Immature natural killer cell (primary cell): Measurements from ENCODE around the gene SLC36A1. TPM values are rescaled to one million over a fixed set of nuclear protein-coding genes. Genes with fewer than 3 reads are reported as not detected.
A peak's percentile ranks its signal among the peaks of the same experiment; 100 is the strongest.

Experiments
- DNase-seq, 3 donors: peaks; one replicate each; pipeline ENCODE4 v3.0.0; 2022; ENCODE audit warnings: mixed read lengths in 1 of 3
- H3K27ac Mint-ChIP-seq, 6 donors: one replicate each; pipeline ENCODE4 v1.8.0; 2020; ENCODE audit warnings: mixed read lengths in 6 of 6, mild to moderate bottlenecking in 5 of 6, inconsistent platforms in 4 of 6, moderate library complexity in 3 of 6
- H3K27me3 Mint-ChIP-seq, 3 donors: one replicate each; pipeline ENCODE4 v1.8.0; 2020 to 2021; ENCODE audit warnings: low read depth in 3 of 3, mild to moderate bottlenecking in 3 of 3, mixed read lengths in 3 of 3, moderate library complexity in 3 of 3, inconsistent platforms in 1 of 3
- H3K36me3 Mint-ChIP-seq, 3 donors: one replicate each; pipeline ENCODE4 v1.8.0; 2020; ENCODE audit warnings: mixed read lengths in 3 of 3, inconsistent platforms in 2 of 3, mild to moderate bottlenecking in 2 of 3
- H3K4me1 Mint-ChIP-seq, 2 donors: one replicate each; pipeline ENCODE4 v1.8.0; 2020; ENCODE audit warnings: inconsistent platforms in 2 of 2, mild to moderate bottlenecking in 2 of 2, mixed read lengths in 2 of 2, moderate library complexity in 1 of 2
- H3K4me3 Mint-ChIP-seq, 5 donors: one replicate each; pipeline ENCODE4 v1.8.0; 2020; ENCODE audit warnings: mild to moderate bottlenecking in 5 of 5, mixed read lengths in 5 of 5, inconsistent platforms in 3 of 5, moderate library complexity in 3 of 5
- H3K9me3 Mint-ChIP-seq, 6 donors: one replicate each; pipeline ENCODE4 v1.8.0; 2020; ENCODE audit warnings: mild to moderate bottlenecking in 6 of 6, mixed read lengths in 6 of 6, inconsistent platforms in 4 of 6, moderate library complexity in 3 of 6
- polyA plus RNA-seq, 3 donors: library from polyadenylated mRNA; unstranded; fragments of 300-500 nt; fragmentation: Illumina TruSeq; gene quantifications; one replicate each; pipeline ENCODE4 v1.2.3, GENCODE V29; 2021

SLC36A1 gene
- polyA plus RNA-seq, 3 donors from 2014 or later: 0.51 to 2.8 (median 1.4) TPM

DNA sequence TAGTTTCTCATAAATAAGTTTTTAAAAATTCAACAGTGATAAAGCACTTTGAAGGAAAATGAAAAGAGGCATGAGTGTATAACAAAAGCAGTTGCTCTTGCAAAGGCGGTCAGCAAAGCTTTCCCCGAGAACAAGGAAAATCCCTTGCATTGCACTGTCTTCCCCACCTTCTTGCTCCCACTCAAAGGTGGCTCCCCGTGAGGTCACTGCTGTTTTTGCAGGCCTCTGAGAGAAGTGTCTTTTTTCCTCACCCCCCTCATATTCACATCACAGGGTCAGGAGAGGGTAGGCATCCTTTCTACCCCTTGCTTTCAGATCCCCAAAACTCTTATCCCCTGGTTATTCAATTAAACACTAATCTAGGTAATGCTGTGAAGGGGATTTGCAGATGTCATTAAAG lies 15.2 kb upstream of the SLC36A1 start:
- DNase-seq: no peak
- Mint-ChIP-seq H3K4me3 (no peak overlapping the region), H3K27ac (no peak overlapping the region), H3K9me3 (no peaks in the 10 kb centered on the region), H3K36me3 (no peaks in the 10 kb centered on the region), H3K27me3 (peaks cover 0 to 14% (median 4%) of the 10 kb centered on the region in 3 donors), H3K4me1 (no peaks in the 10 kb centered on the region)

DNA sequence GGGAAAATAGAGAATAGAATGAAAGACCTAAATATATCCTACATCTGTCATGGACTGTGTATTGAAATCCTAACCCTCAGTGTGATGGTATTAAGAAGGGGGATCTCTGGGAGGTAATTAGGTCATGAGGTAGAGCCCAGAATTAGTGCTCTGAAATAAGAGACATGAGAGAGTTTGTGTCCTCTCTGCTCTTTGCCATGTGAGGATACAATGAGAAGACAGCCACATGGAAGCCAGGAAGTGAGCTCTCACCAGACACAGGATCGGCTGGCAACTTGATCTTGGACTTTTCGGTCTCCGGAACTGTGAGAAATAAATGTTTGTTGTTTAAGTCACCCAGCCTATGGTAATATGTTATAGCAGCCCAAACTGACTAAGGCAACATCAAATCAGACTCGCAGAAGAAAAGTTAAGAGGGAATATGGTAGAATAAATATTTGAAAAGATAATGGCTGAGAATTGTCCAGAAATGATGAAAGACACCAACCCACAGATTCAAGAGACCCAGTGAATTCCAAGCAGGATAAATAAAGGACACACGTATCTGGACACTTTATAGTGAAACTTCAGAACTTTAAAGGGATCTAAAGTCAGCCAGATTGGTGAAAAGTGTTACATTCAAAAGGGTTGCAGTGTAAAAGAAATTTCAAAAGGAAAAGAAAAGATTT lies 12.7 kb upstream of the SLC36A1 start:
- H3K4me3 Mint-ChIP-seq: no peak overlapping the region
- no peaks in the 10 kb centered on the region for H3K9me3 Mint-ChIP-seq
- no peak overlapping the region for H3K27ac Mint-ChIP-seq
- no peaks in the 10 kb centered on the region for H3K4me1 Mint-ChIP-seq
- H3K36me3 Mint-ChIP-seq: no peaks in the 10 kb centered on the region
- no peak for DNase-seq
- H3K27me3 Mint-ChIP-seq: peaks cover 3 to 14% (median 4%) of the 10 kb centered on the region in 3 donors

DNA sequence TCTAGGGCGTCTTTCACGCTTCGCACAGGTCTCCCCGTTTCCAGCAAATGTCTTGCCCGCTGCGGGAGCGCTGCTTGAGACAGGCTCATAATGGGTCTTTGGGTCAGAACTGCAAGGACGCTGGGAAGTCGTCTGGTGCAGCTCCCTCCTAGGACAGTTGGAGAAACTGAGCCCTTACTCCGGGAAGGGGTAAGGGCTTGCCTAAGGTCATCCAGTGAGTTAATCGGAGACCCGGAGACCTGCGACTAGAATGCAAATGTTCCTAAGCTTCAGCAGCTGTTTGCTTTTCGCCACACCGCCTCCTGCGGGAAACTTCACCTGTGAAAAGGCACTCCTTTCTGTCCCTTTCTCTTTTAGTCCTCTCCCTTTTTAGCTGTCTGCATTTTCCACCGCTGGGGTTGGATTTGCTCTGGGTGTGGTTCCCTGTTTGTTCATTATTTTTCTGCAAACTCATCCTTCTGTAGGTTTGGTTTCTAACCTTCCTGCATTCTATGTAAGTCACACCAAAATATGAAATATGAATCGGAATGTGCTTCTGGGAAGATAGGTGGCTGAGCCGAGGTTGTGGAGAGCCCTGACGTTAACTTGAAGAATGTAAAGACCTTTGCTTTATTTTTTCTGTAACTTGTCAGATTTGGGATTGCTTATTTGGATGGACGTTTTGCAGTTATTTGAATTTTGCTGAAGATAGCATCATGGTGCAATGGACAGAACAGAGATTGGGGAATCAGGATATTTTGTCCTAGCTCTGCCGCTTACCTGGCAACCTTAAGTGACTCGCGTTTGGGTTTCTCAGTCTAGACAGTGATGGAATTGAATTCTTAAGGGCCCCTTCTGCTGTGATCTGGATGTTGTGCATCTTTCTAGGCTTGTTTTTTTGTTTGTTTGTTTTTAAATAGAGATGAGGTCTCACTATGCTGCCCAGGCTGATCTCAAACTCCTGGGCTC lies 909 bp downstream of the SLC36A1 start:
- DNase-seq: peak in 2 of 3 donors; percentile 1 to 5
- Mint-ChIP-seq H3K27me3 (peaks cover 6 to 26% (median 13%) of the 10 kb centered on the region in 3 donors), H3K4me3 (peak overlapping the region; percentile 93 to 98 (median 96)), H3K36me3 (peaks cover 0 to 4% (median 0%) of the 10 kb centered on the region in 3 donors), H3K4me1 (peaks cover 22% of the 10 kb centered on the region in 2 donors), H3K27ac (peak overlapping the region; percentile 81 to 95 (median 88)), H3K9me3 (no peaks in the 10 kb centered on the region)

DNA sequence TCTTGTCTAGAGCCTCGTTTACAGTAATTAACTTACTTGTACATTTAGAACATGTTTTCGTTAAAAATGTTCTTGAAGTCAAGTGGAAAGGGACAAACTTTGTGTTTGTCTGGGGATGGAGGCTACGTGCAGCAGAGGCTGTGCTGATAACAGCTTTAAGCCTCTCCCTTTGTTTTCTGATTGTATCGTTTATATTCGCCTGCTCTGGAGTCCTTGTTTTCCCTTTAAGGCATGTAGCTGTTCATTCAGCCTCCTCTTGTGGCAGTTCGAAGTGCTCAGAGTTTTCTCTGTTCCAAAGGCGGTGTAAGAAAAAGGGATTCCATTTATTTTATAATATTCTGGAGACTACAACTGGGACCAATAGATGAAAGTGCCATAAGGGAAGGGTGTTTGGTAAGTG lies 1.9 kb downstream of the SLC36A1 start:
- H3K27me3 Mint-ChIP-seq: peaks cover 6 to 22% (median 13%) of the 10 kb centered on the region in 3 donors
- H3K4me1 Mint-ChIP-seq: peaks cover 22% of the 10 kb centered on the region in 2 donors
- H3K36me3 Mint-ChIP-seq: peaks cover 0 to 4% (median 0%) of the 10 kb centered on the region in 3 donors
- no peaks in the 10 kb centered on the region for H3K9me3 Mint-ChIP-seq
- DNase-seq: no peak
- peak overlapping the region in 1 of 6 donors; percentile 3 for H3K27ac Mint-ChIP-seq
- H3K4me3 Mint-ChIP-seq: peak overlapping the region; percentile 93 to 98 (median 96)

GRCh38 chr5:151449839-151450238 lies 2.4 kb downstream of the SLC36A1 start:
- Mint-ChIP-seq H3K27ac (no peak overlapping the region), H3K9me3 (no peaks in the 10 kb centered on the region), H3K4me1 (peaks cover 22% of the 10 kb centered on the region in 2 donors), H3K36me3 (peaks cover 0 to 4% (median 0%) of the 10 kb centered on the region in 3 donors), H3K27me3 (peaks cover 6 to 22% (median 13%) of the 10 kb centered on the region in 3 donors), H3K4me3 (no peak overlapping the region)
- DNase-seq: no peak

DNA sequence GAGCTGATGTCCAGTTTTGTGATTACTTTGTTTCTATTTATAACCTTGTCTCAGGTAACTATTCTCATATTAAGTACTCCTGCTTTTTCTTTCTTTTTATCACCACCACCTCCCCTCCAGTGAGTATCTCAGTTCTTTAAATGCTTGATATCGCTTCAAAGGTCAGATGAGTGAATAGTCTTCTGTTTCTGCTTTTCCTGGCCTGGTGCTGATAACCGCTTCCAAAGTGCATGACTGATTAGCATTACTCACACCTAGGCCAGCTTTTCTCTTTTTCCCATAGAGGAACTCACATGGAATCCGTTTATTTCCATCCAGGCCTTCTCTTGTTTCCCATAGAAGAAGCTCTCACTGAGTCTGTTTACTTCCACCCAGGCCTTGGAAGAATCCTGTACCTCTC lies 3.2 kb downstream of the SLC36A1 start:
- H3K4me3 Mint-ChIP-seq: no peak overlapping the region
- H3K36me3 Mint-ChIP-seq: peaks cover 0 to 4% (median 0%) of the 10 kb centered on the region in 3 donors
- no peaks in the 10 kb centered on the region for H3K9me3 Mint-ChIP-seq
- no peak for DNase-seq
- H3K4me1 Mint-ChIP-seq: peaks cover 22% of the 10 kb centered on the region in 2 donors
- H3K27me3 Mint-ChIP-seq: peaks cover 6 to 17% (median 12%) of the 10 kb centered on the region in 3 donors
- H3K27ac Mint-ChIP-seq: no peak overlapping the region

DNA sequence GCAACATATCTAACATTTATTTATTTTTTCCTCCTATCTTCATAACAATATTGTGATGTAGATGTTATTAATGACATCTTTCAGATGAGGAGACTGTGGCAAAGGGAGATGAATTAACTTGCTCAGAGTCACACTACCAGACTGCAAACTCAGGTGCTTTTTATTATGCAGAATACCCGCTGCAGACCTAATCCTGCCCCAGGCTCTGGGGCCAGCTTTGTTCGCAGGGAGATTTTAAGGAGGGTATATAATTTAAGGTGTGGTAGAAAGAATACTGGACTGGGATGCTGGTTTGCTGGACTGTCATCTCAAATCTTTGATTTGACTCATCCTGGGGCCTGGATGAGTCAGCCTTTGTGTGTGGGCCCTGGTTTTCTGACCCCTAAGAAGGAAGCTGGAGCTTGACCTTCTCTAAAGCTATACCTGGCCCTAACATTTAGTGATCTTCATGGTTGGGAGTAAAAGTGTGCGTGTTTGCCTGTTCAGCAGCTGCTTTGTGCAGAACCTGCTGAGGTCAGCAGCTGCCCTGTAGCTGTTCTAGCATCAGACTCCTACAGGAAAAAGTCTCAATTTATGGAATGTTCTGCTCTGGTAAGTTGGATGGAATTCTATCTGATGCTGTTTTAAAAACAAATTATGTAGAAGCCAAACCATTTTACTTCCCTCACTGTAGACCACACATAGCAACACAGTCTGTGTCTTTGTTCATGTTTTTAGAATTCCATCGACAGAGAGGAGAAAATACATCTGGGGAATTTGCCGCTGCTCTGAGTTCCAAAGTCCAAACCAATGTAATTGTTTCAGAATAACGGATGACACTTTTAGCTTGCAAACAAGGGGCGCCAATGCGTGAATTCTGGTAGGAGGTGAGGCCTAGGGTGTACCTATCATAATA lies 4.5 kb downstream of the SLC36A1 start:
- Mint-ChIP-seq H3K27ac (no peak overlapping the region), H3K9me3 (no peaks in the 10 kb centered on the region), H3K27me3 (peaks cover 5 to 11% (median 7%) of the 10 kb centered on the region in 3 donors), H3K4me3 (no peak overlapping the region), H3K36me3 (peaks cover 0 to 4% (median 0%) of the 10 kb centered on the region in 3 donors), H3K4me1 (peaks cover 22% of the 10 kb centered on the region in 2 donors)
- no peak for DNase-seq

DNA sequence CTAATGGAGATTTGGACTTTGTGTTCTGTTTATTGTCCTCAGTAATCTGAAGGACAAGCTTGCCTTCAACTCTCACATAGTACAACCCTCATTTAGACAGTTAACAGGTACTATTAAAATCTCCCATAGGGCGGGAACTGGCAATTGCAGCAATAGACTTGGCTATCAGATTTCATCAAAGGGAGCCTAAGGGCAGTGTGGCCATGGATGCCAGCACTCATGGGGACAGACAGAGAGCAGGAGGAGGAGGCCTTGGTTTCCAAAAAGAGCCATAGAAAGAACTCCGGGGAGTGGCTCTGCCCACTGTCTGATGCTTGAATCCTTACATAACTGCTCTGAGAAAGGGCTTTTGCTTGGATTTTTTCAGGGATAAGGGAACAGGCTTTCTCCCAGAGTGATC lies 6.8 kb downstream of the SLC36A1 start:
- Mint-ChIP-seq H3K4me3 (no peak overlapping the region), H3K27me3 (no peaks in the 10 kb centered on the region)

DNA sequence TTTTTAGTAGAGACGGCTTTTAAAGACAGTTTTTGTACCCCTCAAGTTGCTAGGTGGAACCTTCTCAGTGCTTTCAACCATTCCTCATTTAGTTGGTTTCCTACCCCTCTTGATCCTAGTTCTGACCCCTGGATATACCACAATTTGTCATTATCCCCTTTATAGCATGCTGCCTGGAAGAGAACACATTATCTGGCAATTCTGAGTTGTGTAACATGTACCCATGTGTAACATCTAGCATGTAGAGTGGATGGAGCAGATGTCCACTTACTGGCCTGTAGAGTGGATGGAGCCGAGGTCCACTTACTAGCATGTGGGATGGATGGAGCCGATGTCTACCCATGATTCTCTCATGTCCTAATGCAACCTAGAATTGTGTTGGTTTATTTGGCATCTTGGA lies 7.5 kb downstream of the SLC36A1 start:
- peaks cover 0 to 8% (median 5%) of the 10 kb centered on the region in 3 donors for H3K36me3 Mint-ChIP-seq
- H3K4me3 Mint-ChIP-seq: no peak overlapping the region
- H3K4me1 Mint-ChIP-seq: peaks cover 0 to under 1% of the 10 kb centered on the region in 2 donors
- H3K9me3 Mint-ChIP-seq: no peaks in the 10 kb centered on the region
- no peak for DNase-seq
- H3K27me3 Mint-ChIP-seq: no peaks in the 10 kb centered on the region
- no peak overlapping the region for H3K27ac Mint-ChIP-seq

More for the DNA sequence above, 6.8 kb downstream of the SLC36A1 start:
- H3K9me3 Mint-ChIP-seq: no peaks in the 10 kb centered on the region
- no peak for DNase-seq
- H3K36me3 Mint-ChIP-seq: peaks cover 0 to 4% (median 3%) of the 10 kb centered on the region in 3 donors
- no peak overlapping the region for H3K27ac Mint-ChIP-seq
- H3K4me1 Mint-ChIP-seq: peaks cover 5 to 8% of the 10 kb centered on the region in 2 donors

- Mint-ChIP-seq H3K36me3 (peaks cover 0 to 11% (median 9%) of the 10 kb centered on the region in 3 donors), H3K4me3 (no peak overlapping the region), H3K9me3 (no peaks in the 10 kb centered on the region), H3K4me1 (no peaks in the 10 kb centered on the region), H3K27ac (peak overlapping the region in 1 of 6 donors; percentile 40), H3K27me3 (no peaks in the 10 kb centered on the region)
- DNase-seq: no peak
Observed at GRCh38 chr5:151456321-151456940, 9.0 kb downstream of the SLC36A1 start.

- no peaks in the 10 kb centered on the region for H3K27me3 Mint-ChIP-seq
- peaks cover 0 to 9% (median 9%) of the 10 kb centered on the region in 3 donors for H3K36me3 Mint-ChIP-seq
- H3K27ac Mint-ChIP-seq: no peak overlapping the region
- no peaks in the 10 kb centered on the region for H3K4me1 Mint-ChIP-seq
- DNase-seq: no peak
- no peaks in the 10 kb centered on the region for H3K9me3 Mint-ChIP-seq
- H3K4me3 Mint-ChIP-seq: no peak overlapping the region
Observed at GRCh38 chr5:151458314-151458713, 10.9 kb downstream of the SLC36A1 start.

DNA sequence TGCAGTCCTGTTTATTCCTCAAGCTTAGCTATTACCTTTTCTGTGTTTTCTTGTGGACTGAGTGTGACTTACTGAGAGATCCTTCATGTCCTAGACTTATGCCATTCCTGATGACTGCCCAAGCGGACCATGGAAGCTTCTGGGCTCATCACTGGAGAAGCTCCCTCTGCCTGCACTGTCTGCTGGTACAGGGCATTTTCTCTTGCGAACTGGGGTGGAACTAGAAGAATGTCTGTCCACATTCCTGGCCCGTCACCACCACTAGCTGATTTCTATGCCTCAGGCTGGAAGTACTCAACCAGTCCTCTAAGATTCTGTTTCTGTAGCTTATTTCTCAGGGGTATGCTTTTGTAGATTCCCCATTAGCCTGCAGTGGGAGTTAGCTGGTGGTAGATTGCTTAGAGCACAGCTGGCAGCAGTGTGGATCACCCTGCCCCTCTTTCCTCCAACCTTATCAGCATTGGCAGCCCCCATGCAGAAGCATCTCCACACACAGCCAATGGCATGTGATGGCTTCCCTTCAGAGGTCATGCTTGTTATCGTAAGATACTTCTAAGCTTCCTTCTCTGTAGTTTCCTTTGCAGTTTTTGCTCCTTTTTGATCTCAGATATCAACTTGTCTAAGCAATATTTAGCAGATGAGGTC lies 12.4 kb downstream of the SLC36A1 start:
- Mint-ChIP-seq H3K4me3 (no peak overlapping the region), H3K9me3 (no peaks in the 10 kb centered on the region), H3K36me3 (peaks cover 10 to 19% (median 18%) of the 10 kb centered on the region in 3 donors), H3K4me1 (no peaks in the 10 kb centered on the region), H3K27ac (no peak overlapping the region), H3K27me3 (no peaks in the 10 kb centered on the region)
- no peak for DNase-seq
